HepG2 (cell line): ENCODE results near the gene ATP2B3.

ENCODE experiments used
- KDM5A ChIP-seq: fragments of 200-600 bp; sonication (generic); IDR thresholded peaks from 2 replicates; pipeline ENCODE4 v1.7.0; 2018; ENCODE audit warnings: antibody characterized with exemption, mild to moderate bottlenecking, low read length, borderline replicate concordance
- NCOA1 ChIP-seq: sonication (generic); formaldehyde crosslinking; IDR thresholded peaks from 2 replicates; pipeline ENCODE4 v1.9.0; 2021; ENCODE audit warnings: missing genetic modification reagents
- NR3C1 ChIP-seq: sonication (generic); formaldehyde crosslinking; IDR thresholded peaks from 2 replicates; pipeline ENCODE4 v1.4.0; 2020; ENCODE audit warnings: missing genetic modification reagents
- POLR2AphosphoS5 ChIP-seq: IDR thresholded peaks from 2 replicates; pipeline ENCODE4 v1.6.1; 2012; ENCODE audit warnings: low read depth, low read length
- SMYD3 ChIP-seq: sonication (generic); formaldehyde crosslinking; IDR thresholded peaks from 2 replicates; pipeline ENCODE4 v1.8.1; 2023; ENCODE audit warnings: mild to moderate bottlenecking, missing genetic modification reagents
- SPEN ChIP-seq: sonication (generic); formaldehyde crosslinking; IDR thresholded peaks from 2 replicates; pipeline ENCODE4 v1.5.1; 2020; ENCODE audit warnings: low read depth, mild to moderate bottlenecking, missing genetic modification reagents
- ZNF710 ChIP-seq: sonication (generic); formaldehyde crosslinking; IDR thresholded peaks from 2 replicates; pipeline ENCODE4 v1.5.0; 2020; ENCODE audit warnings: mild to moderate bottlenecking, missing genetic modification reagents, borderline replicate concordance

GRCh38 chrX:153588782-153589446 lies 71.5 kb downstream of the ATP2B3 start:
- TF ChIP-seq POLR2AphosphoS5 (no peak), SMYD3 (CRISPR knock-in tag) (no peak), SPEN (no peak), NR3C1 (no peak), KDM5A (no peak), NCOA1 (CRISPR knock-in tag) (no peak), ZNF710 (CRISPR knock-in tag) (no peak)
